Adrenal gland (tissue), 5 donors: ENCODE measurements around the gene MVB12B.

ENCODE experiments used
- POLR2A ChIP-seq, 2 donors: fragments of 450-650 bp; IDR thresholded peaks; one replicate each; pipeline ENCODE4 v1.6.1; 2017; ENCODE audit warnings: antibody characterized with exemption in 2 of 2, mild to moderate bottlenecking in 2 of 2, moderate library complexity in 1 of 2
- TF ChIP-seq, protein P1 (sequence below), 6 experiments: fragments of 450-650 bp in 4 of 6; fragments of 200-600 bp in 2 of 6; sonication (generic) in 1 of 6; IDR thresholded peaks; 1 replicate in 5 of 6; 2 replicates in 1 of 6; pipeline versions ENCODE4 v1.5.1 to v1.8.0; 2016 to 2021; ENCODE audit warnings: antibody characterized with exemption in 6 of 6, mild to moderate bottlenecking in 2 of 6, moderate library complexity in 1 of 6
- donor health status: DM: no; HTN: no; CAD: no.

GRCh38 chr9:126521089-126521488 lies 194.5 kb downstream of the MVB12B start:
- TF ChIP-seq, protein P1, sequence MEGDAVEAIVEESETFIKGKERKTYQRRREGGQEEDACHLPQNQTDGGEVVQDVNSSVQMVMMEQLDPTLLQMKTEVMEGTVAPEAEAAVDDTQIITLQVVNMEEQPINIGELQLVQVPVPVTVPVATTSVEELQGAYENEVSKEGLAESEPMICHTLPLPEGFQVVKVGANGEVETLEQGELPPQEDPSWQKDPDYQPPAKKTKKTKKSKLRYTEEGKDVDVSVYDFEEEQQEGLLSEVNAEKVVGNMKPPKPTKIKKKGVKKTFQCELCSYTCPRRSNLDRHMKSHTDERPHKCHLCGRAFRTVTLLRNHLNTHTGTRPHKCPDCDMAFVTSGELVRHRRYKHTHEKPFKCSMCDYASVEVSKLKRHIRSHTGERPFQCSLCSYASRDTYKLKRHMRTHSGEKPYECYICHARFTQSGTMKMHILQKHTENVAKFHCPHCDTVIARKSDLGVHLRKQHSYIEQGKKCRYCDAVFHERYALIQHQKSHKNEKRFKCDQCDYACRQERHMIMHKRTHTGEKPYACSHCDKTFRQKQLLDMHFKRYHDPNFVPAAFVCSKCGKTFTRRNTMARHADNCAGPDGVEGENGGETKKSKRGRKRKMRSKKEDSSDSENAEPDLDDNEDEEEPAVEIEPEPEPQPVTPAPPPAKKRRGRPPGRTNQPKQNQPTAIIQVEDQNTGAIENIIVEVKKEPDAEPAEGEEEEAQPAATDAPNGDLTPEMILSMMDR (IDR thresholded peaks at IDR 0.05), result no peak
- TF ChIP-seq POLR2A (IDR thresholded peaks at IDR 0.05), result no peak
